ENCODE results near the gene PRPF8.

GRCh38 chr17:1644493-1645206 lies 40.0 kb downstream of the PRPF8 start:
- no peak for TF ChIP-seq CTCF (IDR thresholded peaks at IDR 0.05; ENCODE audit: low read depth, low read length)
- no peak for TF ChIP-seq EZH2phosphoT487 (IDR thresholded peaks at IDR 0.05; ENCODE audit: low read depth)

Data from OCI-LY3 (cell line).